ENCODE measurements around the gene P2RX7. TPM values are rescaled to one million over a fixed set of nuclear protein-coding genes. Genes with fewer than 3 reads are reported as not detected.

The P2RX7 gene
- total and polyA plus RNA-seq, 2 donors (not counting 3 experiments of a cell fraction or from before 2014, with no cell fraction given) = 1.3 to 8.1 TPM

DNA sequence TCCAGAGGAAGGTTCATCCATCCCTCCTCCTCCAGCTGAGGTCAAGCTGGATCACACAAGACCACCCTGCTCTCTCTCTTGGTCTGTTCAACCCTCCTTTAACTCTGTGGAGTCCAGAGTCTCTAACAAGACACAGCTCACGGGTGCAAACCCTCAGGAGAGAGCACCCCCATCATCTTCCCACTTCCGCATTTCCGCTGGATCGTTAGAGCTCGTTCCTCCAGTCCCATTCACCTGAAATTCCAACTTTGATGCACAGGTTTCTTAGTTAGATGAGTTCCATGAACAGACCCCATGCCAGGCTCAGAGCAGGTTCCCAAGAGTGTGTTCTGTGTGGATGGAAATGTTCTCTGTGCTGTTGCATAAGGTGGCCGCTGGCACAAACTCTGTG lies 44.5 kb upstream of the P2RX7 start:
- BruUV-seq (replicated peaks) = no TSS peak
- ChIA-PET CTCF (no interaction called here), POLR2A (no interaction called here)
- H2AFZ ChIP-seq (ENCODE audit: low read depth, low read length) = no peak overlapping the region
- intact Hi-C loops (cut with micrococcal nuclease) (no loop called here), dilution Hi-C loops (cut with MboI; ENCODE audit: extremely low pct_ligation_motif_present, low sequenced_read_pairs) (no loop called here)
- peaks cover 3% of the 10 kb centered on the region for H3K4me1 ChIP-seq (ENCODE audit: control insufficient read depth, extremely low read depth, insufficient read depth, low read length)
- no peaks in the 10 kb centered on the region for H3K9me3 ChIP-seq (replicated peaks; ENCODE audit: control insufficient read depth, insufficient read depth, low read length)
- H3K9me1 ChIP-seq (replicated peaks; ENCODE audit: control insufficient read depth, extremely low read depth, insufficient read depth, low read length) = no peaks in the 10 kb centered on the region
- H3K79me2 ChIP-seq (ENCODE audit: control insufficient read depth, insufficient read depth, low read length) = no peaks in the 10 kb centered on the region
- H4K20me1 ChIP-seq (replicated peaks; ENCODE audit: control insufficient read depth, extremely low read depth, insufficient read depth, low read length) = no peaks in the 10 kb centered on the region
- no peak overlapping the region for H3K4me2 ChIP-seq (ENCODE audit: insufficient read depth, low read length)
- H3K36me3 ChIP-seq (ENCODE audit: control insufficient read depth in 2 of 2, extremely low read depth in 1 of 2, insufficient read depth in 2 of 2, low read length in 2 of 2) = no peaks in the 10 kb centered on the region
- TF ChIP-seq, protein P1, sequence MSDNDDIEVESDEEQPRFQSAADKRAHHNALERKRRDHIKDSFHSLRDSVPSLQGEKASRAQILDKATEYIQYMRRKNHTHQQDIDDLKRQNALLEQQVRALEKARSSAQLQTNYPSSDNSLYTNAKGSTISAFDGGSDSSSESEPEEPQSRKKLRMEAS (IDR thresholded peaks at IDR 0.05; ENCODE audit: insufficient read depth, insufficient read length) = no peak
- TF ChIP-seq, protein P2, sequence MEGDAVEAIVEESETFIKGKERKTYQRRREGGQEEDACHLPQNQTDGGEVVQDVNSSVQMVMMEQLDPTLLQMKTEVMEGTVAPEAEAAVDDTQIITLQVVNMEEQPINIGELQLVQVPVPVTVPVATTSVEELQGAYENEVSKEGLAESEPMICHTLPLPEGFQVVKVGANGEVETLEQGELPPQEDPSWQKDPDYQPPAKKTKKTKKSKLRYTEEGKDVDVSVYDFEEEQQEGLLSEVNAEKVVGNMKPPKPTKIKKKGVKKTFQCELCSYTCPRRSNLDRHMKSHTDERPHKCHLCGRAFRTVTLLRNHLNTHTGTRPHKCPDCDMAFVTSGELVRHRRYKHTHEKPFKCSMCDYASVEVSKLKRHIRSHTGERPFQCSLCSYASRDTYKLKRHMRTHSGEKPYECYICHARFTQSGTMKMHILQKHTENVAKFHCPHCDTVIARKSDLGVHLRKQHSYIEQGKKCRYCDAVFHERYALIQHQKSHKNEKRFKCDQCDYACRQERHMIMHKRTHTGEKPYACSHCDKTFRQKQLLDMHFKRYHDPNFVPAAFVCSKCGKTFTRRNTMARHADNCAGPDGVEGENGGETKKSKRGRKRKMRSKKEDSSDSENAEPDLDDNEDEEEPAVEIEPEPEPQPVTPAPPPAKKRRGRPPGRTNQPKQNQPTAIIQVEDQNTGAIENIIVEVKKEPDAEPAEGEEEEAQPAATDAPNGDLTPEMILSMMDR (IDR thresholded peaks at IDR 0.05; ENCODE audit: extremely low read depth in 1 of 2, insufficient read depth in 1 of 2, low read depth in 1 of 2, low read length in 2 of 2) = no peak
- TF ChIP-seq POLR2AphosphoS5 (IDR thresholded peaks at IDR 0.05; ENCODE audit: insufficient read depth, low read depth, low read length) (no peak), FOS (IDR thresholded peaks at IDR 0.05; ENCODE audit: borderline replicate concordance, insufficient read depth, low read length) (no peak)
- H3K27me3 ChIP-seq (ENCODE audit: control insufficient read depth in 2 of 2, insufficient read depth in 2 of 2, low read length in 2 of 2) = no peaks in the 10 kb centered on the region
- no peak overlapping the region for H3K27ac ChIP-seq (ENCODE audit: insufficient read depth, low read depth, low read length)
- no peak for DNase-seq (ENCODE audit: low read depth, low spot score)
- H3K4me3 ChIP-seq (replicated peaks in 1 of 3; ENCODE audit: insufficient read depth in 1 of 3, low read depth in 1 of 3, low read length in 3 of 3) = no peak overlapping the region
- H3K9ac ChIP-seq (replicated peaks; ENCODE audit: extremely low read depth, insufficient read depth, low read length) = no peak overlapping the region
- FAIRE-seq = no peak

All from endothelial cell of umbilical vein (primary cell).